ENCODE measurements around the gene ZNF296. TPM values are rescaled to one million over a fixed set of nuclear protein-coding genes. Genes with fewer than 3 reads are reported as not detected.

The ZNF296 gene
- polyA plus RNA-seq, 5 donors = 0.39 to 2.0 (median 0.93) TPM

DNA sequence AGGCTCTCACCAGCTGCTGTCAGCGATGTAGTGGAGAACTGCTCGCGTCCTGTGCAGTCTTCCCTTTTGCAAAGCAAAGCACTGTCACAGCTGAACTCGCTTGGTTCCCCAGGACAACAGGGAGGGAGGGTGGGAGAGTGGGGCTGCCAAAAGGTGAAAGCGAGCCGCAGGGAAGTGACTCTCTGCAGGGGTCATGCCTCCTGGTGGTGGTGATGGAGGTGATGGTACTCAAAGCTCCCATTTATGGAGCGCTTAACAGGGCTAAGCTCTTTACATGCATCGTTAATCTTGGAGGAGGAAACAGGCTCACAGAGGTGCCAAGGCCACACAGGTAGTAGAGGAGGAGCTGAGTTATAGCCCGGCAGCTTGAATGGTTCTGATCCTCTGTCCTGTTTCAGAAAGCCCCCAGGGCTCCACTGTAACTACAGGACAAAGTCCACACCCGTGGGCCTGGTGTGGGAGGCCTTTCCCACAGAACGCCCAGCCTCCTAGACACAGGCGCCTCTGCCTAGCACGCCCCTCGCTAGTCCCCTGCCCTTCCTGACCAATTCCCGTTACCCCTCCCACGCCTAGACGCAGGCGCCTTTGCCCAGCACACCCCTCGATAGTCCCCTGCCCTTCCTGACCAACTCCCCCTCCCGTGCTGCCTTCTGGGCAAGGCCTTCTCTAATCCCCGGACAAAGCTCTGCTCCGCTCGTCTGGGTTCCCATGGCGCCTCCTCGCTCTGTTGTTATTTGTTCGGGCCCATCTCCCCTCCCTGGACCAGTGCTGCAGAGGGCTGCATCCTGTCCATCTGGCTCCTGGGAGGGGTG is 27.4 kb upstream of the ZNF296 start:
- no peak for DNase-seq

DNA sequence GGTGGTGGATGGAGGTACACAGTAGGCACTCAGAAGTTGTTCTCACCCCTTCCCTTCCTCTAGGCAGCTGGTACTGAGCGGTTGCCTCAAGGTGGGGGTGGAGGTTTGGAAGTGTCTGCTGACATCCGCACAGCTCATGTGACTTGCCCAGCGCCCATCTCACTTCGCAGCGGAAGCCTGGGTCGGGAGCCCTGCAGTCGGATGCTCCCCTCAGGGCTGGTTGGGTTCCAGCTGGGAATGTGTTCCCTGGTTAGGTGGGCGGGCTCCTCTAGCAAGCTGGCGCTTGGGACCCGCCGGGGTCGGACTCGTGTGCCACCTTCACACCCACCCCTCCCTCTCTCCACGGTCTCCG is 26.9 kb upstream of the ZNF296 start:
- DNase-seq = no peak

DNA sequence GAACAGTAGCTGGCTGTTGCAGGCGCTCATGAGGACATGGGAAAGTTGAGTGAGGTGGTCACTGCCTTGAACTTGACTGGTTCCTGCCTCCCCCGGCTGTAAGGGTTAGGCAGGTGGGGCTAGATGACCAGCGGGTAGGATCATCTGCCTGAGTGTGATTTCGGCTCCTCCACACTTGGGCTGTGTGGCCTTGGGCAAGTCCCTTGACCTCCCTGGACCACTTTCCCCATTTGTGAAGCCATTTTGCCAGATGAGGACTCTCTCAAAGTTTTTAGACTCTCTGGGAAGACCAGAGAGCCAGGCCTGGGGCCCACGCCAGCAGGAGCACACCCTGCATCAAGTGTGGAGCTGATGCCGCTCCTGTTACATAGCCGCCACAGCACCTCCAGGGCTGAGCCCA is 26.2 kb upstream of the ZNF296 start:
- no peak for DNase-seq

DNA sequence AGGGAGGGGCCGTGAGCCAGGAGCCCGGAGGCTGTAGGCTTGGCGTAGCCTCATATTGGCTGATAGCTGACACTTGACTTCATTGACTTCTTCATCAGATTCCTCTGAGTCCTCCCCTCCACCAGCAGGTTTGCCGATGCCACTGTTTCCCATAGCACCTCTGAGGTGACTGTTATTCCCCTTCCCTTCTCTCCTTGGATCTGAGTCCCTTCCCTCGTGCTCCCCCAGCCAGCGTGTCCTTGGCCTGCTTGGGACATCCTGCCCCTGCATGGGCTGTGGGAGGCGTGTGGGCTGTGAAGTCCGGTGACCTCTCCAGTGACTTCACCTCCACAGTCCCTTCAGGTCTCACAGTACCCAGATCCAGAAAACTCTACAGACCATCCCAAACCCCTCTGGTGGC is 25.5 kb upstream of the ZNF296 start:
- DNase-seq = no peak

DNA sequence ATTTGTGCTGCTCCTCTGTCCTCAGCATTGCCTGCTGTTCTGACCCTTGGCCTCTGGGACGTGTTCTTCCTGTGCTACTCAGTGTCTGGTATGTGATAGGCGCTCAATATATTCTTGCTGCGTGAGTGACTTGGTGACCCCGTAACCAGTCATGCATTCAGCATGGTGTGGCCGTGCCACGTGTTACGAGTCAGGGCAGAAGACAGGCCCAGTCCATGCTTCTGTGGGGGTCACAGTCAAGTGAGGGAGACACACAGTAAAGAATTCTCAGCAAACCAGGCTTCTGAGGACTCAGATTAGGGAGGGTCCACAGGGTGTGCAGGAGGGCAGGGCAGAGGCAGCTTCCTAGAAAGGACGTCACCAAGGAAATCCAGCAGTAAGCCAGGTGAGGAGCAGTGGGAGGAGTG is 24.6 kb upstream of the ZNF296 start:
- DNase-seq = no peak

DNA sequence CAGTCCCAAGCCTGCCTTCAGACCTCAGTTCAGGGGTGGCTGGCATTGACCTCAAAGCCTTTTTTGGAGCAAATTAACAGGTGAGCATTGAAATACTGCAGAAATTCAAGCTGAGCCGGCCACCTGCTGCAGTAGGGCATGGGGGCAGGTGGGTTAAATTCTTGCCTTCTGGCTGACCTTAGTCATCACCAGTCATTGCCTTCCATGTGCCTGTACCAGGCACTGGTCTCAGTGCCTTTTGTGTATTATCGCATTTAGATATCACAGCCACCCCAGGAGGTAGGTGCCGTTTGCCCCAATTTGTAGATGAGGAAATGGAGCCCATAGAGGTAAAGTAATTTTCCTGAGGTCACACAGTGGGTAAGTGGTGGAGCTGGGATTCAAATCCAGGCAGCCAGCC is 23.9 kb upstream of the ZNF296 start:
- no peak for DNase-seq

DNA sequence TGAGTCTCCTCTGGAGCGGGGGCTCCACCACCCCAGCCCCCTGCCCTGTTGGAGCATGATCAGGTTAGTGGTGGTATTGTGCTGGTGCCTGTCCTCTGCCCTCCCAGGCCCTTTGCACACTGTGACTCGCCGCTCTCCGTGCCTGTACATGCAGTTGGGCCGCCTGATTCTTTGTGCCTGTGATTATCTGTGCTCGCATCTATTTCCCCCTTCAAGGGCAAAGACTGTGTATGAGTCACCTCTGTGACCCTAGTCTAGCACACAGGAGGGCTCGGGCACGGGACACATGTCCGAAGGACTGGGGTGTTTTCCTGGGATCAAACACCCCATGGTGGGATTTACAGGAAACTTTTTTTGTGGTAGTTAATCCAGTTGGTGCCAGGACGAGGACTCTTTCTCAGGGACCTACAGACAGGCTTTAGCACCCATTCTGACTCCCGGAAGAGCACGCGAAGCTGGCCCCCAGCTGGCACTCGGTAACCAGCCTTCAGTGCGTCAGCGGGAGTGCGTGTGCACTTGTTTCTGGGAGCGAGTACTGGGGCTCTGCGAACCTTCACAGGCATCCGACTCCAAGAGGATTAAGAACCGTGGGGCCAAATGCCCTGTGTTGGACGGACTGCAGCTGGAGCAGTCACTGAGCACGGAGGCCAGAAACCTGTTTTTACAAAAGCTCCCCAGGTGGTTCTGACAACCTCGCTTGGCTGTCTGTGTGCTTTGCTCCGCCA is 23.4 kb upstream of the ZNF296 start:
- DNase-seq = no peak

DNA sequence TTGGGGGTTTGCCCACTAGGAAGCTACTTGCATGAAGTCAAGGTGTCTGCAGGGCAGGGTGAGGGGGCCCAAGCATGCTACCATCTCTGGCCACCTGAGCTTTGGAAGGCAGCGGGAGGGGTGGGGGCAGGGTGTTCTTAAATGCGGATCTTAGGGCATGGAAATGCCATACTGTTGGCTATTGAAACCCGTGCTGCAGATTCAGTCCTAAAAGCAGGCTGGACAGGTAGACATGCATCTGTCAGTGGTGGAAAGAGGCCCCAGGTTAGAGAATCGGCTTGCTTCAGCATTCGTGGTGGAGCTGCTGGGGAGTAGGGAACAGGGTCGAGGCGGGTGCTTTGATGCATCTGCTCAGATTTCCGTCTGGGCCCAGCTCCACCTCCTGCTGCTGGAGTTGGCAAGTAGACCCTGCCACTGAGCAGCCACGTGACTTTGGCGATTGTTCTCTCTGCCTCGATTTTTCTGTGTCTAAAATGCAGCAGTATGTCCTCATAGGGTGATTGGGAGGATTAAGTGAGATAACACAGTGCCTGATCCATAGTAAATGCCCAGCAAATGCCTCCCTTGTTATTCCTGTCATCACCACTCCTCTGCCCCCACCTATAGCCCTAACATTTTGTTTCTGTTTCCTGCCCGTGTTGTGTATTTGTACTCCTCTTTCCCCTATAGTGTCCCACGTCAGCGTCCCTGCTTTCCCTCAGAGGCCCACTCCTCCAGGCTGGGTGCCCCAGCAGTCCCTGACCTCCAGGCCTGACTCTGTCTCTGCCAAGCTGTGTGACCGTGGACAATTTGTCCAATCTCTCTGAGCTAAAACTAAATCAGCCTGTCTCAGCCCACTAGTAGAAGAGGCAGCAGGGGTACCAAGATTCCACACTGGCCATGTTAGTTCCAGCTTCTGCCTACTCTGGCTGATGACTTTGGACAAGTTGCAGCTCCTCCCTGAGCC is 22.5 kb upstream of the ZNF296 start:
- DNase-seq = no peak

DNA sequence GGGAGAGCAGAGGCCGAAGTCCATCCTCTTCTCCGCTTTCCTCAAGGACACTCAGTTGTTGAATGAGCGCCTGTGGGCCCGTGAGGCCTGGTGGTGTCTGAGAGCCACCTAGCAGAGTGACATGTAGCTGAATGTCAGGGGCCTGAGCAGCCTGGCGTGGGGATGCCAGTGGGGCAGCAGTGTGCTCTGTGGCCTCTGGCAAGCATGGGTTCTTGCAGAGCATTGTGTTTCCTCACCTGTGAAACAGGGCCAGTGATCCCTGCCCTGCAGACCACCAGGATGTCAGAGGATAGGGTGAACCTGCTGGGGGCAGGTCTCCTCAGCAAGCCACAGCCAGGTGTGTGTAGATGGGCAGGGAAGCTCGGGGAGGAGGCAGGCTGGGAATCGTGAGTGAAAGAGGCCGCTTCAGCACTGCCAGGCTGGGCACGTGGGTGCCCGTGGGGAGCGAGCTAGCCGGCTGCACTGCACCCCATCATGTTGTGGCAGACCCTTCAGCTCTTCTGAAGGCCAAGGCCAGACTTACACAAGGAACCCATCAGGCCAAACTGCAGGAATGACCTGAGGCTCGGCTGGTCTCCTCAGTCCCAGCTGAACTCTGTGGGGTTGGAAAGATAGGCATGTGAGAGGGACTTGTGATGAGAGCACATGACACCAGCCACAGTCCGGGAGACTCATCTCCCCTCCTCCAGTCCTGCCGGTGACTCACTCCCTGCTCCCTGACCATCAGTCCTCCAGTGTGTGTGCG is 21.7 kb upstream of the ZNF296 start:
- DNase-seq = no peak

DNA sequence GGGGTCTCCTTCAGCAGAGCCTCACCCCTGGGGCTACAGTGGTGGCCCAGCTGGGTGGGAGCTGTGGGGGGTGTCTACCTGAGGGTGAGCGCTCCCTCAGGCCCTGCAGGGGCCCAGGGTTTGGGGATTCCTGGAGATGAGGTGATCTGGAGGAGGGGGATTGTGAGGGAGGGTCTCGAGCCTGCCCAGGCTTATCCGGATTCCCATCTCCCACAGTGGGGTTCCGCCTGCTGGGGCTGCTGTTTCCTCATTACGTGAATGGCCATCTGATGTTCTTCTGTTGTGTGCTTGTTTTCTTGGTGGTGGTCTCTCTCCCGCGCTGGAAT is 21.1 kb upstream of the ZNF296 start:
- no peak for DNase-seq

DNA sequence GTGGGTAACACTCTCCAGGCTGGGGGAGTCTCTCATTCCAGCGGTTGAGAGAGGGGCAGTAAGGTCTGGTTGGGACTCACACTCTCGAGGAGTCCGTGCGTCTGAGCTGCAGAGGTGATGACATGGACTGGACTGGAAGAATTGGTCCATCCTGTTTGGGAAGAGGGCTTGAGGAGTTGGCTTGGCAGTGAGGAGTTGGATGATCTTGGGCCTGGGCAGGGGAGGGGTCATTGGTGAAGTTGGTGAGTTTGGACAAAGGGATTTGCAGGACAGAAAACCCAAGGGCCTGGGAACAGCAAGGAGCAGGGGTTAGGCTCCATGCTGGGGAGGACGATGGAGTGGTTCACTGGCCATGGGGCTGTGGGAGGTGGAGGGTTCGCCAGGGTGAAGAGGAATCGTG is 20.4 kb upstream of the ZNF296 start:
- no peak for DNase-seq

DNA sequence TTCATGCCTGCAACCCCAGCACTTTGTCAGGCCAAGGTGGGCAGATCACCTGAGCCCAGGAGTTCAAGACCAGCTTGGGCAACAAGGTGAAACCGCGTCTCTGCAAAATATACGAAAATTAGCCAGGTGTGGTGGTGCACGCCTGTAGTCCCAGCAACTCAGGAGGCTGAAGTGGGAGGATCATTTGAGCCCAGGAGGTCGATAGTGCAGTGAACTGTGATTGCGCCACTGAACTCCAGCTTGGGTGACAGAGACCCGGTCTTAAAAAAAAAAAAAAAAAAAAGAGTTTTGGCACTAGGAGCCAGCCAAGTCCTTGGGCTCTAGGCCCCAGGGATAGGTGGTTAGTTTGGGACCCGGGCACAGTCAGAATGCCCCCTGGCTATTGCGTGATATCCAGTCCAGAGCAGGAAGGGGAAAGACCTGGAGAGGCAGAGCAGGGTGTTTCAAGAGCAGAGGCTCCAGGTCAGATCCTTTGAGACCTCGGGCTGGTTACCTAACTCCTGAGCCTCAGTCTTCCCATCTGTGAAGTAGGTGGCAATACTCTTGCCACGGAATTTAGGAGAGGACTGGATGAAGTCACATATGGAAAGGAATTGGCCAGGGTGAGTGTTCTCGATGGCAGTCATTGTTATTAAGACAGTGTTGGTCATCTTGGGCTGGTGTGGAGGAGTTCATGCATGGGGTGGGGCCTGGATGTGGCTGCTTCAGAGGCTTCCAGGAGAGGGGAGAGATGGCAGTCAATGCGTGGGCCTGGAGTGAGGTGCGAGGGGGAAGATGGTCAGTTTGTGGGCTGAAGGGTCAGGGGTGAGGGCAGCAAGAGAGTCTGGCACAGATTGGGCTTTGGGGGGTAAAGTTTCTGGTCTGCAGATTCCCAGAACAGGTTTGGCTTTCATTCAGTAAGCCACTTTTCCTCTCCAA is 19.5 kb upstream of the ZNF296 start:
- no peak for DNase-seq

DNA sequence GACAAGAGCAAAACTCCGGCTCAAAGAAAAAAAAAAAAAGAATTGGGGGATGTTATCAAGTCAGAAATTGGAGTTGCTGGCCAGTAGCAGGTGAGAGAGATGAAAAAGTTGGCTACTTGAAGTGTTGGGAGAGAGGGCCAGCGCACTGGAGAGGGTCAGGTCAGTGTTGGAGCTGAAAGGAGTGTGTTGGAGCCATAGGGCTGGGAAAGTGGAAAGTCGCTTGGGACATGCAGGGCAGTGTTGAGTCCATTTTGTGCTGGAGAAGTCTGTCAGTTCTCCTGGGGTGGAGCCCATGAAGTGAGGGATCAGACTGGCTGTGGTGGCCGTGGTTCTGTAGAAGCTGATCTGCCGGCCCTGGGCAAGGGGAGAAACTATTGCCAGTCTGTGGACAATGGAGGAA is 18.4 kb upstream of the ZNF296 start:
- DNase-seq = no peak

DNA sequence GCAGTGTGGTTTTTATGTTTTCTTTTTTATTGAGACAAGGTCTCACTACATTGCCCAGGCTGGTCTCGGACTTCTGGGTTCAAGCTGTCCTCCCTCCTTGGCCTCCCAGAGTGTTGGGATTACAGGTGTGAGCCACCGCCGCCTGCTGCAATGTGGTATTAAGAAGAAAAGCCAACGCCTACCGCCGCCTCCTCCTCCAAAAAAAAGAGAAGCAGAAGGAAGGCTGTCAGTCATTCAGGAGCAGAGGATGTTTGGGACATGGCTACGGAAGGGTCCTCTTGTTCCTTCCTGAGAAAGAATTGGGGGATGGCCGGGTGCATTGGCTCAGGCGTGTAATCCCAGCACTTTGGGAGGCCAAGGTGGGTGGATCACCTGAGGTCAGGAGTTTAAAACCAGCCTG is 17.9 kb upstream of the ZNF296 start:
- DNase-seq = no peak

DNA sequence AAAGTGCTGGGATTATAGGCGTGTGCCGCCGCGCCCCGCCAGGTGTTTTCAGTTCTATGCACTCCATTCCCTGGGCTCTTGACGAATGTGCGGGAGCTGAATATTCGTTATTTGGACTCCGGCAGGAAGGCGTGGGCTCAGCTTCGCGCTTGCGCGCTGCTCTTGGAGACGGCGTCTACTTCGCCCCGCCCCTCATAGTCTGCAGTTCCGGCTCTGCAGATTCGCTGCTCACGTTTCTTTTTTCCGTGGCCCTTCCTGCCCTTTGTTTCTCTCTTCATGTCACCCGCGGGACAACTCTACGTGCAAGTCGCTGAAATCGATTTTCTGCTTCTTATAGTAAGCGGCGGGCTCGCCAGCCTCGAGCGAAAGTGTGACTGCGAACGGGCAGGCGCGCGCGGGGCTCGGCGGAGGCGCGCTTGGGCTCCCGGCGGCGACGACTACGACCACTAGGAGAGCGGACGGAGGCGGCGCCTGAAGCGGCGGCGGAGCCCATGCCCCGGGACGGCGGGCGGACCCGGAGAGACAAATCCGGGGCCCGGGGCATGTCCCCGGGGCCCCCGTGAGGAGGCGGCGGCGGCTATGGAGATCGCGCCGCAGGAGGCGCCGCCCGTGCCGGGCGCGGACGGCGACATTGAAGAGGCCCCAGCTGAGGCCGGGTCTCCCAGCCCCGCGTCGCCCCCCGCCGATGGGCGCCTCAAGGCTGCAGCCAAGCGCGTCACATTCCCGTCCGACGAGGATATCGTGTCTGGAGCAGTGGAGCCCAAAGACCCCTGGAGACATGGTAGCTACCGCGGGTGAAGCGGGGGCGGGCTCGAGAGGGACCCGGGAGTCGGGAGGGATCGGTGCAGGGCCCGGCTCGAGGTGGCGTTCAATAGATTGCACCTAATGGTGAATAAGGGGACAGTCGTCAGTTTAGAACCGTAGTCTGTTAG is 16.7 kb upstream of the ZNF296 start, which contains the start of gene PPP1R37:
PPP1R37 (plus strand) TSS at position 433 of the 932 bp plus-strand sequence; CDS start at position 580, 147 bp downstream.
- peak; percentile 96 to 97 for DNase-seq

DNA sequence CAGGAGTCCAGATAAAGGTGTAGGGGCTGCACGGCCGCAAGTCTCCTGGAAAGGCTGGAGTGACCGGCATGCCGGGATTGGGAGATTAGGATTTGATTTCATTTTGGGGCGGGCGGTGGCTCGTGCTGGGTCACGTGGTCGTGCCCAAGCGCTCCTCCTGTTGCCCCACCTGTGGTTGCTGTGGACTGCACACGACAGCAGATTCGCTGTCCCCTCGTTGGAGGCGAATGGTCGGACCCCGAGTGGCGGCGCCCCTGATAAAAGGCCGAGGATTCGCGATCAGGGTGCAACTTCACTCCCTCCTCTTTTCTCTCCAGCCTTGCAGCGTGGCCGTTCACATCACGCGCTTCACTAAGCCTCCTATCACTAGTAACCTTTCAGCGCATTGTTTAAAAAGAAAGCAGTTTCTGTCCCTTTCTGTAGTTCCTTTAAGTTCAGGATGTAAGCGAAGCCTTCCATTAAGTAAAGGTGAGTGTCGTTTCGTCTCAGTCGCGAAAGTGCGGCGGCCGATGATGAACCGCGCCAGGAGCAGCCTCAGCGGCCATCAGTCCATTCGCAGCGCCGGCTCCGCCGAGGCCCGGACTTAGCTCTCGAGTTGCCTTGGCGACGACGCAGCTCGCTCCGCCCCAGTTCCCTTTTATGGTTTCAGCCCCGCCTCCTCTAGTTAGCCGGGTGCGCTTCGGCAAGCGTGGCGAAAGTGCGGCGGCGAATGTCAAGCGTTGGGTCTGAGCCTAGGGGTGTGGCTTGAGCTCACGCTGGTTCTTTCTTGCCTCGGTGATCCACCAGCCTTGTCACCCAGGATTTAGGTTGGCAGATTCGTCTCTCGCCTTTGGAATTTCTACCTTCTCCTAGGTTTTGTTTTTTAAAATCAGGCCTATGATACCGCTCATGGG is 15.0 kb upstream of the ZNF296 start:
- peak; percentile 98 to 99 for DNase-seq

DNA sequence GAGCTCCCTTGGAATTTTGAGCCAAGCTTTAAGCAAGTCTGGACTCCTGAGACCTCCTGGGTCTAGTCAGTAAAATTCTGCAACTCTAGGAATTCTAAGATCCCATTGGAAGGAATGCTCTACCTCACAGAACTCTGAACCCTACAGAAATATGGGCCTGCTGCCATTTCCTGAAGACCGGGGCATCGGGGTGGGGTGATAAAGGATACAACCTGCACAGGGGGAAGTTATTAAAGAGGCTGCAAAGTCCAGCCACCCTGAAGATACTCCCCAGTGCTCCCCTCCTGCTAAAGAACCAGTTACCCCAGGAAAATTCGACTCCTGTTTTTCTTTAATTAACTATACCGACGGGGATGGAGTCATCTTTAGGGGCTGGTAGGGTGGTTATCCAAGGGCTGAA is 14.3 kb upstream of the ZNF296 start:
- DNase-seq = no peak

DNA sequence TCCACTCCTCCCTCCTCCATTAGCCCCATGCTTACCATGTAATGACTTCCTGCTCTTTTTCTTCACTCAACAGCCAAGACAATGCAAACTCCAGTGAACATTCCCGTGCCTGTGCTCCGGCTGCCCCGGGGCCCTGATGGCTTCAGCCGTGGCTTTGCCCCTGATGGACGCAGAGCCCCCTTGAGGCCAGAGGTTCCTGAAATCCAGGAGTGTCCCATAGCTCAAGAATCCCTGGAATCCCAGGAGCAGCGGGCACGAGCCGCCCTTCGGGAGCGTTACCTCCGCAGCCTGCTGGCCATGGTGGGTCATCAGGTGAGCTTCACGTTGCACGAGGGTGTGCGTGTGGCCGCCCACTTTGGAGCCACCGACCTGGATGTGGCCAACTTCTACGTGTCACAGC is 13.8 kb upstream of the ZNF296 start:
- no peak for DNase-seq

Measured in right lung (tissue), 5 donors.